Body of pancreas (tissue), 4 donors: Measurements from ENCODE around the gene VOPP1. TPM values are rescaled to one million over a fixed set of nuclear protein-coding genes. Genes with fewer than 3 reads are reported as not detected.

Source experiments
- ATAC-seq: fragments of 150-250 bp; one replicate; pipeline ENCODE4 v1.9.1; 2016
- DNase-seq, 4 donors: peaks; one replicate each; pipeline ENCODE4 v3.0.0-alpha.2; 2019
- H3K27ac ChIP-seq, 4 donors: fragments of 200-600 bp; sonication (generic); 1 replicate in 3 of 4; 2 replicates in 1 of 4; pipeline versions ENCODE4 v1.5.1 to v1.6.1; 2016 to 2019; ENCODE audit warnings: mild to moderate bottlenecking in 1 of 4, mixed read lengths in 1 of 4, moderate library complexity in 1 of 4
- H3K27me3 ChIP-seq, 2 donors: fragments of 200-600 bp; sonication (generic); one replicate each; pipeline ENCODE4 v1.6.0; 2016; ENCODE audit warnings: mild to moderate bottlenecking in 1 of 2
- H3K36me3 ChIP-seq, 2 donors: fragments of 200-600 bp; sonication (generic); replicated peaks in 1 of 2; 2 replicates each; pipeline ENCODE4 v1.5.1; 2016; ENCODE audit warnings: low read depth in 2 of 2; ENCODE audit not compliant: insufficient read depth in 1 of 2
- H3K4me1 ChIP-seq: fragments of 200-600 bp; sonication (generic); one replicate; pipeline ENCODE4 v1.6.0; 2016
- H3K4me3 ChIP-seq, 2 donors: fragments of 200-600 bp; sonication (generic); 1 replicate in 1 of 2; 2 replicates in 1 of 2; pipeline ENCODE4 v1.5.1; 2016 to 2019
- H3K9me3 ChIP-seq, 3 donors: fragments of 200-600 bp; sonication (generic); 1 replicate in 2 of 3; 2 replicates in 1 of 3; pipeline ENCODE4 v1.5.1; 2016
- CTCF ChIP-seq, 7 experiments: fragments of 450-650 bp in 4 of 7; fragments of 200-600 bp in 3 of 7; sonication (generic) in 3 of 7; IDR thresholded peaks; one replicate each; pipeline ENCODE4 v1.5.1; 2016 to 2019; ENCODE audit warnings: antibody characterized with exemption in 7 of 7
- POLR2A ChIP-seq, 3 donors: fragments of 450-650 bp; IDR thresholded peaks; one replicate each; pipeline ENCODE4 v1.6.1; 2016; ENCODE audit warnings: antibody characterized with exemption in 3 of 3, mild to moderate bottlenecking in 2 of 3
- WGBS, 2 donors: methylation state at CpG; one replicate each; pipeline ENCODE4 v1.1.5; 2017; 5-methylcytosine and 5-hydroxymethylcytosine counted together
- intact Hi-C: fragments of 100-400 bp; cut with DNase I; formaldehyde crosslinking; loops from one replicate; pipeline ENCODE4 v1.15.1; 2023
- total RNA-seq, 2 donors: library from RNA; depleted of rRNA; stranded (reverse); fragments of >200 nt; gene quantifications; one replicate each; pipeline ENCODE4 v1.1.0, GENCODE V29; 2016

The VOPP1 gene
- total RNA-seq, 2 donors from 2014 or later, result 25.1 to 30.6 TPM

DNA sequence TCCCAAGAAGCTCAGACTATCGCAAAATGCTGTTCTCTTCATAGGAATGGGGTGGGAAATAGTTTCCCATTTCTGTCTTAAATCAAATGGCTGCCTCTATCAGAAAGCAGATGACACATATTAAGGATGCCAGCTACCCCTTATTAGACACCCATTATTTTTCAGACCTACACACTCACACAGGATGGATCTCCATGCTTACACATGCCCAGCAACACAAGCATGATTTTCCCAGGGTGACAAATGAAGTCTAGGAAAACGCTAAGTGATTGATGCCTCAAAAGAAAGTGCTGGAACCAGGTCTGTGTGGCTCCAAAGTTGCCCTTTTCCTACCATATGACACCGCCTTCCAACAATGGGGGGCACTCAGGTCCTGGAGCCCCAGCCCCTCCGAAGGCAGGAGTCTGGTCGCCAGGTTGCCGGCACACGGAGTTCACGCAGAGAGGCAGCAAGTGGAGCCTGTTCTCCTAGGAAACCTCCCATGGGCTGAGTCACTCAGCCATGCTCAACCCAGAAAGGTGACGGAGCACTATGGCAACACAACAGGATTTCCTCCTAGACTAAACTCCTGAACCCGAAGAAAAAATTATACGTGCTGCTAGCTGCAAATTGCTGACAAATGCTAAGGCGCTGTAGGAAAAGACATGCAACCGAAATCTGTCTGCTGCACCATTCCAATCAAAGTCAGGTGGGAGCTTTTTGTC, 19.8 kb downstream of the VOPP1 start:
- DNase-seq (peak in 3 of 4 donors; percentile 29 to 50 (median 33)), ATAC-seq (peak; percentile 43)
- no peak overlapping the region for H3K4me3 ChIP-seq
- intact Hi-C loops, result no loop called here
- H3K27me3 ChIP-seq, result no peaks in the 10 kb centered on the region
- TF ChIP-seq CTCF (IDR thresholded peaks at IDR 0.05) (no peak), POLR2A (IDR thresholded peaks at IDR 0.05) (no peak)
- 57 to 72% methylated on average over 13 of the region's 13 CpGs for WGBS, 2 donors
- no peaks in the 10 kb centered on the region for H3K36me3 ChIP-seq
- no peaks in the 10 kb centered on the region for H3K9me3 ChIP-seq
- peaks cover 27% of the 10 kb centered on the region for H3K4me1 ChIP-seq
- H3K27ac ChIP-seq, result no peak overlapping the region

- intact Hi-C loops, result no loop called here
These were observed 21.3 kb downstream of the VOPP1 start for GRCh38 chr7:55550841-55551537.

DNA sequence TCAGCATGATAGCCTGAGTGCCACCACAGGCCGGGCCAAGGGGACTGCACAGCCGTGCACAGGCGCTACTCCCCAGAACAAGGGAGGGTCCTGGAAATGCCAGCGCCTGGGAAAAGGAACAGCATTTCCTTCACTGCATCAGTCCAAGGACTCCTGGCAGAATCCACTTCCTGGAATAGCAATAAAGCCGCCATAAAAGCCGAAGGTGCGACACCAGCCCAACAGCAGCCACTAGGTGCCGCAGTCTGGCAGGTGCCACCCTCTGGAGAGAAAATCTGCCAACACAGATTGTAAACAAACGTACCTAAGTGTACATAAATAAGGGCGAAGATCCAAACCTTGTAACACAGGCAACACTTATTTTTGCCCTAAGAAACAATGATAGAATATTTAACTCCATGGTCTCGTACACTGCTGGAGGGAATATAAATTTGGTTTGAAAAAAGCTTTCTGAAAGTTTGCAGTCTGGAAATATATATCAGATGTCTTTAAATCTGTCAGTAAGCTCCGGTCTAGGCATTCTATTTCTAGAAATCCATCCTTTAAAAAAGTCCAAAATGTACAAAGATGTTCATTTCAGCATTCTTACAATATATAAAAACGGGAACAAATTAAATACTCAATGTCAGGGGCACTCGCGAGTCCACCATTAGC, 22.2 kb downstream of the VOPP1 start:
- DNase-seq, result peak; percentile 77 to 87 (median 82)
- 48 to 55% methylated on average over 14 to 15 of the region's 15 CpGs for WGBS, 2 donors
- peak; percentile 77 for ATAC-seq
- no peaks in the 10 kb centered on the region for H3K27me3 ChIP-seq
- TF ChIP-seq POLR2A (IDR thresholded peaks at IDR 0.05) (no peak), CTCF (IDR thresholded peaks at IDR 0.05) (peak; percentile 41 to 86 (median 75))
- H3K4me3 ChIP-seq, result no peak overlapping the region
- no peaks in the 10 kb centered on the region for H3K9me3 ChIP-seq
- H3K4me1 ChIP-seq, result peaks cover 27% of the 10 kb centered on the region
- intact Hi-C loops, result no loop called here
- no peaks in the 10 kb centered on the region for H3K36me3 ChIP-seq
- H3K27ac ChIP-seq, result peak overlapping the region in 3 of 4 donors; percentile 35 to 63 (median 62)

More at GRCh38 chr7:55550841-55551537, 21.3 kb downstream of the VOPP1 start:
- no peak overlapping the region for H3K4me3 ChIP-seq
- H3K4me1 ChIP-seq, result peaks cover 29% of the 10 kb centered on the region
- WGBS, 2 donors, result 90 to 92% methylated on average over 11 of the region's 11 CpGs
- DNase-seq (no peak), ATAC-seq (no peak)
- H3K36me3 ChIP-seq, result no peaks in the 10 kb centered on the region
- H3K27me3 ChIP-seq, result no peaks in the 10 kb centered on the region
- TF ChIP-seq CTCF (IDR thresholded peaks at IDR 0.05), result no peak
- no peak for TF ChIP-seq POLR2A (IDR thresholded peaks at IDR 0.05)
- H3K27ac ChIP-seq, result no peak overlapping the region
- H3K9me3 ChIP-seq, result no peaks in the 10 kb centered on the region

DNA sequence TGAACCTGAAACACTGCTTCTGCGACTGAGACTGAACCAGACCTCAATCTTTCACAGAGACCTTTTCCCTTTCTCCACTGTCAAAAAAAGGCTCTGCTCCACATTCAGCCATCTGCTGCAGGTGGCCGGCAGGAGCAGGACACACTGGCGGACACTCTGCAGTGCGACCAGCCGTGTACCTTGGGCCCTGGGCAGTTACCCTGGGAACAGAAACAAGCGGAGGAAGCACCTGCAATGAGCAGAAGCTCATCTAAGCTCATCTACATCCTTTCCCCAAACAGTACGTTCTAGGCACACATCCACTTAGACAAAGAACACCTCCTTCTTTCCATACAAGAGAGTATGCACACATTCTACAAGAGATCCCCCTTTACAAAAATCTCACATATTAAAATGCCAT, 22.8 kb downstream of the VOPP1 start:
- H3K4me1 ChIP-seq, result peaks cover 27% of the 10 kb centered on the region

More for the DNA sequence above, 22.8 kb downstream of the VOPP1 start:
- intact Hi-C loops, result no loop called here
- TF ChIP-seq CTCF (IDR thresholded peaks at IDR 0.05) (no peak), POLR2A (IDR thresholded peaks at IDR 0.05) (no peak)
- no peak overlapping the region for H3K4me3 ChIP-seq
- no peaks in the 10 kb centered on the region for H3K36me3 ChIP-seq
- no peaks in the 10 kb centered on the region for H3K27me3 ChIP-seq
- 96% methylated on average over 3 to 7 of the region's 7 CpGs for WGBS, 2 donors
- DNase-seq, result no peak
- H3K27ac ChIP-seq, result peak overlapping the region in 3 of 4 donors; percentile 35 to 63 (median 62)
- no peak for ATAC-seq
- no peaks in the 10 kb centered on the region for H3K9me3 ChIP-seq
